Amniotic epithelial cell (primary cell): Measurements from ENCODE around the gene AEBP1.

ENCODE experiments used
- DNase-seq: peaks from one replicate; pipeline ENCODE4 v3.0.0-alpha.2; 2010; ENCODE audit warnings: low read depth

The AEBP1 gene

DNA sequence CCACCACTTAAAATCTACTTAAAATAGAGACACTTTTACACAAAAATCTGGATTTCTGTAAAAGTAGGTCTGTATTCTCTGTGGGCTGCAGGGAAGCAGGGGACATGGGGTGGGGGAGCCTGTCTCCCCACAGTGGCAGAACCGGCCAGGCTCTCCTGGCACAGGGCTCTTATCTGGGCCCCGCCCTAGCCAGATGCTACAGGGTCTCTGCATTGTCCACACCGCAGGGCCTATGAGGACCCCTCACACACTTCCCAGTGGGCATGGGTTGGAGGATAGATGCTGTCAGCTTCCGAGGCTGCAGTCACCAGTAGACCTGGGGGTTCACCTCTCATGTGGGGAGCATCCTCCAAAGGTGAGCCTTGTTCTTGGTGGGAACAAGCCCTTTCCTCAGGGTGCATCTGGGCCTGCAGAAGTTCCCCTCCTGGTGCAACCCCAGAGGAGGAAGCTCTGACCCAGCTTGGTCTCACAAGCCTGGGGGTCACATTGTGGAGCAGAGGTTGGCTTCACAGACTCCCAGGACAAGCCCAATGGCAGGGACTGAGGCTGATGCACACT is 52.4 kb downstream of the AEBP1 start:
- no peak for DNase-seq

- no peak for DNase-seq
Observed at GRCh38 chr7:44157116-44158080, 53.3 kb downstream of the AEBP1 start.

- no peak for DNase-seq
Observed at GRCh38 chr7:44158096-44158872, 54.1 kb downstream of the AEBP1 start.

- no peak for DNase-seq
Observed at GRCh38 chr7:44158873-44159631, 54.9 kb downstream of the AEBP1 start.

DNA sequence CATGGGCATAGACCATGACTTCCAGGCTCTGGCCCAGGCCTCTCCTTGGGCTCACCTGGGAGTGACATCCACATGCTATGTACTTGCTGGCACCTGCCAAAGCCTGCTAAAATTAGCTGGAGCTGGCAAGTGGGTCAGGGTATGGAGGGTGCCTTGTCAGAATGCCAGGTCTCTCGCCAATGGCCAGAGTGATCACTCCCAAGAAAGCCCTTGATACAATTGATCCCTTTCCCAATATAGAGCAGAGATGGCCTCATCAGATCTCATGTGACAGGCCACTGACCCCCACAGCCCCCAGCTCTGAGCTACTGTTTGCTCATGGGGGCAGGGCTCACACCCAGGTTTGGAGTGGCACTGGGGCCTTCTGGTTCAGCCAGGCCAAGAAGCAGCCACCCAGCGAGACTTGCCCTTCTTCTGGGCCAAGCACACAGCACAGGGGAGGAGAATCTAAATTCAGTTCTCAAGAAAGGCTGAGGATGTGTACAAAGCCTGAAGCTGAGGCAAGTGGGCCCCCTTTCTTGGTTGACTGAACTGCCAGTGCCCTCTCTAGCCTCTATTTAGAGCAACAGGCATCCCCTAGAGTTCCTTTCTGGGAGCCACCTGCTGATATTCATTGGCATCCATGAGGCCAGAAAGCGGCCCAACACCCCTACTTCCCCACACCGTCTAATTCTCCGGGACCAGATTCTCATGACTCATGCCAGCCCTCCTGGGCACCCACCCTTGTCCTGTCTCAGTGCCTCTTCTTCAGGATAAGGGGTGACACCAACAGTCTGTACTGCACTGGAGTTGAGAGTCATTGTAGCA is 55.9 kb downstream of the AEBP1 start:
- no peak for DNase-seq

- DNase-seq, result no peak
Observed at GRCh38 chr7:44161371-44161770, 57.2 kb downstream of the AEBP1 start.

GRCh38 chr7:44162179-44162578 is 58.0 kb downstream of the AEBP1 start:
- DNase-seq, result peak; percentile 47

GRCh38 chr7:44162785-44163395 is 58.7 kb downstream of the AEBP1 start:
- no peak for DNase-seq

DNA sequence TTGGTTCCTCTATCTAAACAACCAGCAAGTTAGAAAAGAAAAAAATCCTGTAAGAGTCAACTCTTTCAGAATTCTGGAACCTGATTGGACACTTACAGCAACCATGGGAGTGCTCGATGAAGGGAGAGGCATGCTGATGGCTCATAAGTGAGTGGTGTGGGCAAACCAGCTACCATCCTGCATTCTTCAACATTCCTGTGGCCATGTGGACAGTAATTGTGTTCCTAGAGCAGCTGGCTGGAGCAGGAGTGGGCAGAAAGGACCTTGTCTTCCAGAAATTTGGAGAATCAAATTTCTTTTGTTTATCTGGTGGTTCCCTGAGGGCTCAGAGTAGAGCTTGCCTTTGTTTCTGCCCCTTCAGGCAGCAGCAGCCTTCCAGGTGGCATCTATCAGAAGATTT is 59.4 kb downstream of the AEBP1 start:
- peak; percentile 94 for DNase-seq
